ENCODE results near the gene DGKH. TPM values are rescaled to one million over a fixed set of nuclear protein-coding genes. Genes with fewer than 3 reads are reported as not detected.

Gene DGKH
- total and polyA plus RNA-seq, 9 of the 15 experiments (the other 6 are each of a cell fraction or from before 2014, with no cell fraction given): 0.38 to 4.4 (median 3.1) TPM

GRCh38 chr13:42073683-42074082 lies 25.2 kb downstream of the DGKH start:
- Histone ChIP-seq H3K27me3 (ENCODE audit: control insufficient read depth in 2 of 2, insufficient read depth in 2 of 2, low read length in 2 of 2) (no peaks in the 10 kb centered on the region), H3K9me1 (ENCODE audit: control insufficient read depth, insufficient read depth, low read length) (no peaks in the 10 kb centered on the region), H3K79me2 (ENCODE audit: control insufficient read depth, insufficient read depth, low read length) (no peaks in the 10 kb centered on the region), H3K9me3 (replicated peaks; ENCODE audit: control insufficient read depth, insufficient read depth, low read depth, low read length) (no peaks in the 10 kb centered on the region), H3K4me3 (no peak overlapping the region), H3K27ac (ENCODE audit: extremely low read depth, low read depth, low read length) (no peak overlapping the region), H4K20me1 (replicated peaks; ENCODE audit: control insufficient read depth, insufficient read depth, low read length) (no peaks in the 10 kb centered on the region), H2AFZ (ENCODE audit: low read depth, low read length) (no peak overlapping the region), H3K4me1 (replicated peaks in 1 of 2; ENCODE audit: control insufficient read depth in 2 of 2, insufficient read depth in 2 of 2, low read length in 2 of 2) (peaks cover 0 to 6% of the 10 kb centered on the region in 2 experiments; a peak in 1 of 5 replicates), H3K9ac (ENCODE audit: insufficient read depth in 1 of 2, low read depth in 2 of 2, low read length in 2 of 2) (no peak overlapping the region), H3K4me2 (ENCODE audit: insufficient read depth, low read length) (no peak overlapping the region), H3K36me3 (ENCODE audit: control insufficient read depth, insufficient read depth, low read length) (no peaks in the 10 kb centered on the region; the same call in 2 of the 3 replicates)
- ChIA-PET CTCF (ENCODE audit: low intra/inter-chr PET ratio) (no interaction called here), POLR2A (no interaction called here)
- FAIRE-seq (no peak), DNase-seq (ENCODE audit: extremely low read depth in 1 of 4, low spot score in 3 of 4) (no peak), ATAC-seq (no peak)
- intact Hi-C loops (cut with micrococcal nuclease): no loop called here
- 69% methylated on average over 3 of the region's 3 CpGs for WGBS (ENCODE audit: insufficient coverage, low coverage, missing lambda C conversion rate)
- no TSS peak for BruUV-seq (replicated peaks)
- in situ Hi-C loops (cut with MboI): no loop called here
- no peak for TF ChIP-seq ZNF584 (CRISPR knock-in tag; IDR thresholded peaks at IDR 0.05; ENCODE audit: low read depth)
- TF ChIP-seq ZNF24 (IDR thresholded peaks at IDR 0.05): no peak
- no peak for TF ChIP-seq ZNF133 (CRISPR knock-in tag; IDR thresholded peaks at IDR 0.05)
- TF ChIP-seq ATF6 (CRISPR knock-in tag; IDR thresholded peaks at IDR 0.05): no peak
- TF ChIP-seq MCM3 (IDR thresholded peaks at IDR 0.05): no peak
- TF ChIP-seq CTCF (IDR thresholded peaks at IDR 0.05 in 2 of 3, conservative IDR thresholded peaks at IDR 0.05 in 1 of 3; ENCODE audit: insufficient read depth in 2 of 3, low read depth in 1 of 3, low read length in 3 of 3): no peak
- TF ChIP-seq NCOA2 (IDR thresholded peaks at IDR 0.05; ENCODE audit: partially characterized antibody in 2 of 2): no peak
- TF ChIP-seq MCM5 (IDR thresholded peaks at IDR 0.05; ENCODE audit: low read depth): no peak
- no peak for TF ChIP-seq ZNF431 (CRISPR knock-in tag; IDR thresholded peaks at IDR 0.05)
- TF ChIP-seq ZHX1 (conservative IDR thresholded peaks at IDR 0.05; ENCODE audit: low read length): no peak
- TF ChIP-seq SPI1 (IDR thresholded peaks at IDR 0.05; ENCODE audit: borderline replicate concordance, low read depth, low read length): no peak
- no peak for TF ChIP-seq RNF2 (IDR thresholded peaks at IDR 0.05)
- TF ChIP-seq SIN3B (IDR thresholded peaks at IDR 0.05; ENCODE audit: low read depth): no peak
- no peak for TF ChIP-seq FOXA3 (CRISPR knock-in tag; conservative IDR thresholded peaks at IDR 0.05 in 1 of 2, IDR thresholded peaks at IDR 0.05 in 1 of 2)
- TF ChIP-seq DIDO1 (tag; IDR thresholded peaks at IDR 0.05; ENCODE audit: low read depth): no peak

All from K562 (cell line).